Stimulated activated naive CD4-positive, alpha-beta T cell treated with Interleukin-2 at 50 U/mL for 16 hours (primary cell): ENCODE data around the gene ZNF365.
"Not testable (repeated sequence)": the region's sequence is repeated elsewhere in the genome, so short reads cannot be mapped to it uniquely, and the experiment has no call there.

Source experiments
- DNase-seq: peaks from one replicate; lab custom pipeline; 2025; lab: John Stamatoyannopoulos, UW

Gene ZNF365

GRCh38 chr10:62373995-62374861 lies at the start of gene ZNF365:
Gene ZNF365, plus strand, starts transcription at chr10:62374369. Its CDS starts 1,825 bp downstream, at chr10:62376194.
- peak; percentile 42 for DNase-seq

GRCh38 chr10:62326176-62326575 lies 48.0 kb upstream of the ZNF365 start:
- DNase-seq = no peak

GRCh38 chr10:62327885-62328284 lies 46.3 kb upstream of the ZNF365 start:
- DNase-seq = no peak

- no peak for DNase-seq
Observed at GRCh38 chr10:62330213-62330612, 44.0 kb upstream of the ZNF365 start.

GRCh38 chr10:62332406-62332805 lies 41.8 kb upstream of the ZNF365 start:
- DNase-seq = no peak

- DNase-seq = no peak
Observed at GRCh38 chr10:62333135-62333889, 40.9 kb upstream of the ZNF365 start.

- DNase-seq = no peak
Observed at GRCh38 chr10:62333988-62334682, 40.0 kb upstream of the ZNF365 start.

GRCh38 chr10:62335326-62335725 lies 38.8 kb upstream of the ZNF365 start:
- no peak for DNase-seq

- no peak for DNase-seq
Observed at GRCh38 chr10:62336404-62336803, 37.8 kb upstream of the ZNF365 start.

- DNase-seq = no peak
Observed at GRCh38 chr10:62341419-62341818, 32.8 kb upstream of the ZNF365 start.

GRCh38 chr10:62343000-62343399 lies 31.2 kb upstream of the ZNF365 start:
- DNase-seq = no peak

GRCh38 chr10:62348029-62348428 lies 26.1 kb upstream of the ZNF365 start:
- DNase-seq = no peak

GRCh38 chr10:62352356-62352970 lies 21.7 kb upstream of the ZNF365 start:
- DNase-seq = peak; percentile 61

GRCh38 chr10:62354916-62355315 lies 19.3 kb upstream of the ZNF365 start:
- no peak for DNase-seq

GRCh38 chr10:62356447-62356846 lies 17.7 kb upstream of the ZNF365 start:
- no peak for DNase-seq

- not testable (repeated sequence) for DNase-seq
Observed at GRCh38 chr10:62358151-62358550, 16.0 kb upstream of the ZNF365 start.

- no peak for DNase-seq
Observed at GRCh38 chr10:62373639-62373994, 552 bp upstream of the ZNF365 start.

GRCh38 chr10:62374862-62375710 lies 917 bp downstream of the ZNF365 start:
- no peak for DNase-seq

- DNase-seq = no peak
Observed at GRCh38 chr10:62376071-62377025, 2.2 kb downstream of the ZNF365 start.

GRCh38 chr10:62377026-62377415 lies 2.9 kb downstream of the ZNF365 start:
- DNase-seq = no peak
